Osteoblast (primary cell): ENCODE results near the gene HIGD1C. TPM values are rescaled to one million over a fixed set of nuclear protein-coding genes. Genes with fewer than 3 reads are reported as not detected.

ENCODE experiments used
- DNase-seq: peaks from one replicate; pipeline ENCODE4 v3.0.0; 2011; ENCODE audit warnings: low spot score, mixed read lengths; ENCODE audit not compliant: insufficient read length; ENCODE audit errors: missing footprints
- H2AFZ ChIP-seq: 2 replicates; pipeline ENCODE4 v1.6.0; 2011; ENCODE audit warnings: mild to moderate bottlenecking, low read length
- H3K27ac ChIP-seq: 2 replicates; pipeline ENCODE4 v1.5.1; 2011; ENCODE audit warnings: mild to moderate bottlenecking, low read depth, low read length, moderate library complexity
- H3K27me3 ChIP-seq: 2 replicates; pipeline ENCODE4 v1.6.0; 2012; ENCODE audit warnings: mild to moderate bottlenecking, control low read depth, inconsistent platforms, low read length, moderate library complexity; ENCODE audit not compliant: insufficient read depth
- H3K36me3 ChIP-seq: 2 replicates; pipeline ENCODE4 v1.5.1; 2011; ENCODE audit warnings: mild to moderate bottlenecking, low read length, control low read depth, moderate library complexity; ENCODE audit not compliant: insufficient read depth
- H3K4me1 ChIP-seq: 2 replicates; pipeline ENCODE4 v1.5.1; 2011; ENCODE audit warnings: mild to moderate bottlenecking, low read length, control low read depth, moderate library complexity; ENCODE audit not compliant: insufficient read depth
- H3K4me2 ChIP-seq: 2 replicates; pipeline ENCODE4 v1.6.0; 2011; ENCODE audit warnings: mild to moderate bottlenecking, low read length; ENCODE audit not compliant: insufficient read depth
- H3K4me3 ChIP-seq: fragments of 200-600 bp; sonication (generic); 3 replicates; pipeline ENCODE4 v1.5.1; 2012; ENCODE audit warnings: mild to moderate bottlenecking, low read length, inconsistent platforms; ENCODE audit not compliant: insufficient read depth
- H3K79me2 ChIP-seq: 2 replicates; pipeline ENCODE4 v1.6.0; 2012; ENCODE audit warnings: mild to moderate bottlenecking, low read length, control low read depth, inconsistent platforms; ENCODE audit not compliant: insufficient read depth
- H3K9me3 ChIP-seq: 2 replicates; pipeline ENCODE4 v1.5.1; 2011; ENCODE audit warnings: low read depth, low read length, control low read depth
- H4K20me1 ChIP-seq: 2 replicates; pipeline ENCODE4 v1.6.0; 2012; ENCODE audit warnings: mild to moderate bottlenecking, low read length, control low read depth; ENCODE audit not compliant: insufficient read depth
- CTCF ChIP-seq: IDR thresholded peaks from 2 replicates; pipeline ENCODE4 v1.5.1; 2011; ENCODE audit warnings: mild to moderate bottlenecking, low read depth, low read length, moderate library complexity; ENCODE audit errors: extremely low read depth
- total RNA-seq: library from RNA; depleted of rRNA; stranded (reverse); fragments of >200 nt; gene quantifications from 2 replicates; pipeline ENCODE4 v1.2.3, GENCODE V29; 2012

Gene HIGD1C
- total RNA-seq, 1 donor, result not detected

DNA sequence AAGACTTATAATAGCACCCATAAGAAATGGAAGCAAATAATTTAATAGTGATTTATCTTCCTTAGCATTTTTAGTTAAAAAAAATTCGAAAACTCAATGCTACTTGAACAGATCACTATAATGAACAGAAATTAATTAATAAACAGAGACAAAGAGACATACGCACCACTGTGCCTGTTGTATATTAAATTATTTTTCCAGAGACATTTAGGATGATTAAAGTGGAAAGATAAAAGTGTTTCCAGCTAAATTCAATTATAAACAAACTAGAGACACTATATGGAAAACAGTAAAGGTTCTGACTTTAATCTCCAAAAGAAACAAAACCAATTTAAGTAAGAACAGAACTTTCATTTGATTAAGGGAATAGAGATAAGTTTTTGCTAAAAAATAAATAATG lies 3.4 kb downstream of the HIGD1C start:
- Histone ChIP-seq H3K79me2 (no peaks in the 10 kb centered on the region), H3K4me2 (no peak overlapping the region), H3K9me3 (no peaks in the 10 kb centered on the region), H4K20me1 (no peaks in the 10 kb centered on the region), H3K4me3 (no peak overlapping the region), H3K27me3 (no peaks in the 10 kb centered on the region), H3K27ac (no peak overlapping the region), H3K36me3 (no peaks in the 10 kb centered on the region), H3K4me1 (no peaks in the 10 kb centered on the region), H2AFZ (no peak overlapping the region)
- TF ChIP-seq CTCF, result no peak
- no peak for DNase-seq

- Histone ChIP-seq H2AFZ (no peak overlapping the region), H3K27ac (no peak overlapping the region), H4K20me1 (no peaks in the 10 kb centered on the region), H3K4me2 (no peak overlapping the region), H3K4me1 (no peaks in the 10 kb centered on the region), H3K79me2 (no peaks in the 10 kb centered on the region), H3K4me3 (no peak overlapping the region), H3K9me3 (no peaks in the 10 kb centered on the region), H3K36me3 (no peaks in the 10 kb centered on the region), H3K27me3 (no peaks in the 10 kb centered on the region)
- TF ChIP-seq CTCF, result no peak
- DNase-seq, result no peak
These were observed 7.8 kb downstream of the HIGD1C start for GRCh38 chr12:50960130-50960529.

DNA sequence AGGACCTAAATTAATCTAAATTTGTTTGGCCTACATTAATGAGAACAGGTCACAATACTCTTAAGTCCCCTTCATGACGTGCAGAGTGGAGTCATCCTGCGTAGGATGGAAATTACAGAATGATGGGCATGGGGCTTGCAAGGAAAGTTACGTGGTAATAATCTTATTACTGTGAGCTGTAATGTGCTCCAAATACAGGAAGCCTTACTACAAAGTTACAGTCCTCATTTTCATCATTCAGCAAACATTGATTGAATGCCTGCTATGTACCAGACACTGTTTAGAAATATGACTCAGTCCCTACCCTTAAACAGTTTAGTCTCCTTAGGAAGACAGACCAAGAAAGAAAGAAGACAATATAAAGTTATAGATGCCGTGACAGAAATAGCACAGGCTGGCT lies 9.4 kb downstream of the HIGD1C start:
- no peak overlapping the region for H3K27ac ChIP-seq
- no peaks in the 10 kb centered on the region for H3K4me1 ChIP-seq
- no peaks in the 10 kb centered on the region for H3K79me2 ChIP-seq
- no peaks in the 10 kb centered on the region for H4K20me1 ChIP-seq
- no peaks in the 10 kb centered on the region for H3K9me3 ChIP-seq
- no peak for DNase-seq
- TF ChIP-seq CTCF, result no peak
- H3K4me2 ChIP-seq, result no peak overlapping the region
- no peaks in the 10 kb centered on the region for H3K27me3 ChIP-seq
- no peaks in the 10 kb centered on the region for H3K36me3 ChIP-seq
- H3K4me3 ChIP-seq, result no peak overlapping the region
- no peak overlapping the region for H2AFZ ChIP-seq

- Histone ChIP-seq H2AFZ (no peak overlapping the region), H3K36me3 (no peaks in the 10 kb centered on the region), H3K9me3 (no peaks in the 10 kb centered on the region), H3K4me3 (no peak overlapping the region), H3K4me2 (no peak overlapping the region), H3K79me2 (no peaks in the 10 kb centered on the region), H4K20me1 (no peaks in the 10 kb centered on the region), H3K27ac (no peak overlapping the region), H3K27me3 (no peaks in the 10 kb centered on the region), H3K4me1 (no peaks in the 10 kb centered on the region)
- no peak for DNase-seq
- no peak for TF ChIP-seq CTCF
These were observed 12.1 kb downstream of the HIGD1C start for GRCh38 chr12:50964432-50964831.
